ENCODE measurements around the gene STMN3. TPM values are rescaled to one million over a fixed set of nuclear protein-coding genes. Genes with fewer than 3 reads are reported as not detected.

The STMN3 gene
- total RNA-seq, 1 experiment from 2014 or later = 138 TPM

DNA sequence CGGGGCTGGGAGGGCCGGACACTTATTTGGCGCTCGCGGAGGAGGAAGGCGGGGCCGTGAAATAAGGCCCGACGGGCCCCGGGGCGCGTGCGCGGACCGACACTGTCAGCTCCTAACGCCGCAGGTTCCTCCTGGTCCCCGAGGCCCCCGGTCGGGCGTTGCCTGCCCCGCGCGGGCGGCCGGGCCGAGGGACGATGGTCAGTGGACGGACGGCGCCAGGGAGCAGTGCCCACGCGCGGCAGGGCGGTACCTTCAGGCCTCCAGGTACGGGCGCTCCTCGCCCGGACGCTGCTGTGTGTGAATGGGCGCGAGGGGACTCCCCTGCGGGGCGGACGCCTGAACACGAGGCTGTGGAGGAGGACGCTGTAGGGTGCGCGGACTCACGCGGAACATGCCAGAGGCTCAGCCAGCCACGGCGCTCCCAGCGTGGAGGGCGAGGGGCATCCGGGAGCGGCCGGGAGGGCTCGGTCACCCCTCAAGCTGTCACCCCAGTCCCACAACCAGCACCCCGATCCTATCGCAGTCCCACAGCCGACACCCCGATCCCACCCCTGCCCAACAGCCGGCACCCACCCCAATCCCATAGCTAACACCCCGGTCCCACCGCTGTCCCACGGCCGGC, 26.0 kb downstream of the STMN3 start:
- intact Hi-C loops (cut with micrococcal nuclease) = loop anchor here (2.0 to 10.0 kb wide), 3 partner anchors 52 to 90 kb away; partner anchors contain the start of genes HELZ2 and PTK6
- H3K79me2 ChIP-seq (ENCODE audit: insufficient read depth, low read length) = peaks cover 49% of the 10 kb centered on the region
- RAD21 ChIA-PET (ENCODE audit: low non-redundant PET in 1 of 2, low total read pairs in 2 of 2, uncharacterized antibody in 2 of 2, unreplicated experiment in 2 of 2) = interaction anchor here in 1 of 2 experiments (0.7 kb wide), 1 partner anchor 55 kb away, joined by 4 read pairs; no protein-coding TSS in a partner anchor
- TF ChIP-seq CEBPB (IDR thresholded peaks at IDR 0.05; ENCODE audit: low read depth) (no peak), SIN3A (IDR thresholded peaks at IDR 0.05; ENCODE audit: low read depth) (peak; percentile 86), ZFX (IDR thresholded peaks at IDR 0.05) (peak; percentile 43; the same call in 1 of the 2 replicates), ELF1 (IDR thresholded peaks at IDR 0.05; ENCODE audit: borderline replicate concordance, low read depth) (no peak), SRF (IDR thresholded peaks at IDR 0.05; ENCODE audit: low read depth) (no peak), POLR2AphosphoS5 (IDR thresholded peaks at IDR 0.05; ENCODE audit: low read depth, low read length) (peak; percentile 90), TCF7L2 (IDR thresholded peaks at IDR 0.05; ENCODE audit: borderline replicate concordance, extremely low read depth, insufficient read depth, insufficient read length) (no peak), JUND (IDR thresholded peaks at IDR 0.05) (no peak), ZNF274 (IDR thresholded peaks at IDR 0.05; ENCODE audit: low read depth, low read length) (no peak), SP1 (IDR thresholded peaks at IDR 0.05; ENCODE audit: low read depth) (peak; percentile 43; the same call in 1 of the 2 replicates), EZH2phosphoT487 (IDR thresholded peaks at IDR 0.05; ENCODE audit: borderline replicate concordance) (no peak), EGR1 (IDR thresholded peaks at IDR 0.05; ENCODE audit: low read depth) (peak; percentile 67), FOSL1 (IDR thresholded peaks at IDR 0.05; ENCODE audit: low read depth) (no peak), EZH2 (IDR thresholded peaks at IDR 0.05) (no peak), RAD21 (IDR thresholded peaks at IDR 0.05; ENCODE audit: low read depth) (no peak), YY1 (IDR thresholded peaks at IDR 0.05; ENCODE audit: extremely low read depth, insufficient replicate concordance, low read depth, low read length) (peak; percentile 34)
- TF ChIP-seq, protein P1, sequence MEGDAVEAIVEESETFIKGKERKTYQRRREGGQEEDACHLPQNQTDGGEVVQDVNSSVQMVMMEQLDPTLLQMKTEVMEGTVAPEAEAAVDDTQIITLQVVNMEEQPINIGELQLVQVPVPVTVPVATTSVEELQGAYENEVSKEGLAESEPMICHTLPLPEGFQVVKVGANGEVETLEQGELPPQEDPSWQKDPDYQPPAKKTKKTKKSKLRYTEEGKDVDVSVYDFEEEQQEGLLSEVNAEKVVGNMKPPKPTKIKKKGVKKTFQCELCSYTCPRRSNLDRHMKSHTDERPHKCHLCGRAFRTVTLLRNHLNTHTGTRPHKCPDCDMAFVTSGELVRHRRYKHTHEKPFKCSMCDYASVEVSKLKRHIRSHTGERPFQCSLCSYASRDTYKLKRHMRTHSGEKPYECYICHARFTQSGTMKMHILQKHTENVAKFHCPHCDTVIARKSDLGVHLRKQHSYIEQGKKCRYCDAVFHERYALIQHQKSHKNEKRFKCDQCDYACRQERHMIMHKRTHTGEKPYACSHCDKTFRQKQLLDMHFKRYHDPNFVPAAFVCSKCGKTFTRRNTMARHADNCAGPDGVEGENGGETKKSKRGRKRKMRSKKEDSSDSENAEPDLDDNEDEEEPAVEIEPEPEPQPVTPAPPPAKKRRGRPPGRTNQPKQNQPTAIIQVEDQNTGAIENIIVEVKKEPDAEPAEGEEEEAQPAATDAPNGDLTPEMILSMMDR (IDR thresholded peaks at IDR 0.05 in 2 of 3, conservative IDR thresholded peaks at IDR 0.05 in 1 of 3; ENCODE audit: borderline replicate concordance in 1 of 3, insufficient read depth in 1 of 3, low read depth in 2 of 3, low read length in 2 of 3) = no peak
- TF ChIP-seq, protein P2, sequence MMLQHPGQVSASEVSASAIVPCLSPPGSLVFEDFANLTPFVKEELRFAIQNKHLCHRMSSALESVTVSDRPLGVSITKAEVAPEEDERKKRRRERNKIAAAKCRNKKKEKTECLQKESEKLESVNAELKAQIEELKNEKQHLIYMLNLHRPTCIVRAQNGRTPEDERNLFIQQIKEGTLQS (IDR thresholded peaks at IDR 0.05) = no peak
- TF ChIP-seq, protein P3, sequence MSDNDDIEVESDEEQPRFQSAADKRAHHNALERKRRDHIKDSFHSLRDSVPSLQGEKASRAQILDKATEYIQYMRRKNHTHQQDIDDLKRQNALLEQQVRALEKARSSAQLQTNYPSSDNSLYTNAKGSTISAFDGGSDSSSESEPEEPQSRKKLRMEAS (IDR thresholded peaks at IDR 0.05) = peak; percentile 70
- TF ChIP-seq, protein P4, sequence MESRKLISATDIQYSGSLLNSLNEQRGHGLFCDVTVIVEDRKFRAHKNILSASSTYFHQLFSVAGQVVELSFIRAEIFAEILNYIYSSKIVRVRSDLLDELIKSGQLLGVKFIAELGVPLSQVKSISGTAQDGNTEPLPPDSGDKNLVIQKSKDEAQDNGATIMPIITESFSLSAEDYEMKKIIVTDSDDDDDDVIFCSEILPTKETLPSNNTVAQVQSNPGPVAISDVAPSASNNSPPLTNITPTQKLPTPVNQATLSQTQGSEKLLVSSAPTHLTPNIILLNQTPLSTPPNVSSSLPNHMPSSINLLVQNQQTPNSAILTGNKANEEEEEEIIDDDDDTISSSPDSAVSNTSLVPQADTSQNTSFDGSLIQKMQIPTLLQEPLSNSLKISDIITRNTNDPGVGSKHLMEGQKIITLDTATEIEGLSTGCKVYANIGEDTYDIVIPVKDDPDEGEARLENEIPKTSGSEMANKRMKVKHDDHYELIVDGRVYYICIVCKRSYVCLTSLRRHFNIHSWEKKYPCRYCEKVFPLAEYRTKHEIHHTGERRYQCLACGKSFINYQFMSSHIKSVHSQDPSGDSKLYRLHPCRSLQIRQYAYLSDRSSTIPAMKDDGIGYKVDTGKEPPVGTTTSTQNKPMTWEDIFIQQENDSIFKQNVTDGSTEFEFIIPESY (IDR thresholded peaks at IDR 0.05; ENCODE audit: extremely low read depth, insufficient replicate concordance, low read length) = no peak

More for the DNA sequence above, 26.0 kb downstream of the STMN3 start:
- Histone ChIP-seq H2AFZ (ENCODE audit: low read depth, low read length, poor library complexity, severe bottlenecking) (no peak overlapping the region), H3K4me2 (ENCODE audit: low read length) (peak overlapping the region; percentile 97), H3K27me3 (ENCODE audit: insufficient read depth, low read length) (no peaks in the 10 kb centered on the region), H3K4me3 (replicated peaks in 1 of 2; ENCODE audit: low read depth in 1 of 2, low read length in 2 of 2) (peak overlapping the region; percentile 88 to 96), H3K9me2 (ENCODE audit: insufficient read depth) (no peaks in the 10 kb centered on the region), H3K27ac (ENCODE audit: low read depth, low read length) (peak overlapping the region; percentile 98), H3K36me3 (ENCODE audit: control insufficient read depth in 1 of 2, insufficient read depth in 2 of 2, low read length in 2 of 2) (0 out of 4 replicates have a peak, but pooled peaks cover 2 to 3% of the 10 kb centered on the region in 2 experiments), H3K4me1 (ENCODE audit: control insufficient read depth in 1 of 2, insufficient read depth in 2 of 2, low read length in 2 of 2) (peaks cover 8 to 22% of the 10 kb centered on the region in 2 experiments), H3K9ac (ENCODE audit: low read length) (peak overlapping the region; percentile 95), H4K20me1 (ENCODE audit: insufficient read depth) (no peaks in the 10 kb centered on the region), H3K9me3 (ENCODE audit: control insufficient read depth in 1 of 2, insufficient read depth in 1 of 2, low read depth in 1 of 2, low read length in 2 of 2) (no peaks in the 10 kb centered on the region)
- peak; percentile 87 for DNase-seq (ENCODE audit: low read depth, low spot score)
- ChIA-PET POLR2A (interaction anchor here (0.6 to 1.3 kb wide), 5 partner anchors 15 to 75 kb away, joined by 3 to 6 read pairs (median 3); partner anchors contain the start of gene HELZ2), CTCF (interaction anchor here (1.0 kb wide), 1 partner anchor 15 kb away, joined by 6 read pairs; no protein-coding TSS in a partner anchor)
- ATAC-seq = peak; percentile 74
- no TSS peak for BruUV-seq (replicated peaks)
